HepG2 (cell line): ENCODE data around the gene SNRPD2. TPM values are rescaled to one million over a fixed set of nuclear protein-coding genes. Genes with fewer than 3 reads are reported as not detected.
A peak's percentile ranks its signal among the peaks of the same experiment; 100 is the strongest.

ENCODE experiments used
- CC2D1A ChIP-seq: sonication (generic); formaldehyde crosslinking; IDR thresholded peaks from 2 replicates; pipeline ENCODE4 v1.8.1; 2023; ENCODE audit warnings: mild to moderate bottlenecking, missing genetic modification reagents
- GABPB1 ChIP-seq: IDR thresholded peaks from 2 replicates; pipeline ENCODE4 v1.6.1; 2016; ENCODE audit warnings: mild to moderate bottlenecking, missing genetic modification reagents, moderate library complexity, missing compliant biosample characterization
- HNRNPH1 ChIP-seq: fragments of 200-400 bp; formaldehyde crosslinking; optimal IDR thresholded peaks from 2 replicates; pipeline ENCODE3; 2017; ENCODE audit warnings: mild to moderate bottlenecking, low read depth, low read length
- HNRNPK ChIP-seq: fragments of 200-400 bp; formaldehyde crosslinking; IDR thresholded peaks from 2 replicates; pipeline ENCODE4 v1.6.1; 2018; ENCODE audit warnings: low read length, low read depth, moderate library complexity, mild to moderate bottlenecking; ENCODE audit not compliant: poor library complexity, severe bottlenecking
- KIAA2018 ChIP-seq: sonication (generic); formaldehyde crosslinking; IDR thresholded peaks from 2 replicates; pipeline ENCODE4 v1.5.0; 2020; ENCODE audit warnings: mild to moderate bottlenecking, missing genetic modification reagents, borderline replicate concordance
- MYC ChIP-seq: sonication (generic); formaldehyde crosslinking; IDR thresholded peaks from 2 replicates; pipeline ENCODE4 v1.9.0; 2021; ENCODE audit warnings: missing genetic modification reagents, borderline replicate concordance
- SOX6 ChIP-seq, 2 experiments: fragments of 450-650 bp in 1 of 2; sonication (generic) in 1 of 2; formaldehyde crosslinking in 1 of 2; IDR thresholded peaks; 2 replicates each; pipeline versions ENCODE4 v1.4.0 to v1.6.1; 2017 to 2020; ENCODE audit warnings: antibody characterized with exemption in 1 of 2, mild to moderate bottlenecking in 1 of 2, missing genetic modification reagents in 1 of 2
- YEATS4 ChIP-seq: sonication (generic); formaldehyde crosslinking; IDR thresholded peaks from 2 replicates; pipeline ENCODE4 v1.4.0; 2020; ENCODE audit warnings: missing genetic modification reagents, borderline replicate concordance
- YY1 ChIP-seq: IDR thresholded peaks from 2 replicates; pipeline ENCODE4 v1.6.1; 2011; ENCODE audit warnings: low read length, low read depth, moderate library complexity, mild to moderate bottlenecking; ENCODE audit not compliant: insufficient read depth, insufficient replicate concordance
- ZBTB25 ChIP-seq: IDR thresholded peaks from 2 replicates; pipeline ENCODE4 v1.6.1; 2018; ENCODE audit warnings: missing genetic modification reagents
- ZFP1 ChIP-seq: IDR thresholded peaks from 2 replicates; pipeline ENCODE4 v1.6.1; 2016
- ZFP90 ChIP-seq: sonication (generic); formaldehyde crosslinking; IDR thresholded peaks from 2 replicates; pipeline ENCODE4 v1.8.0; 2022; ENCODE audit warnings: missing genetic modification reagents, mild to moderate bottlenecking, inconsistent platforms, borderline replicate concordance
- ZNF224 ChIP-seq: sonication (generic); formaldehyde crosslinking; IDR thresholded peaks from 2 replicates; pipeline ENCODE4 v1.5.0; 2020; ENCODE audit warnings: mild to moderate bottlenecking, missing genetic modification reagents
- ZNF234 ChIP-seq: sonication (generic); formaldehyde crosslinking; conservative IDR thresholded peaks from 2 replicates; pipeline ENCODE4 v1.5.1; 2020; ENCODE audit warnings: mild to moderate bottlenecking, missing genetic modification reagents
- ZNF430 ChIP-seq: sonication (generic); formaldehyde crosslinking; IDR thresholded peaks from 2 replicates; pipeline ENCODE4 v1.9.0; 2021; ENCODE audit warnings: mild to moderate bottlenecking, missing genetic modification reagents
- ZNF556 ChIP-seq: sonication (generic); formaldehyde crosslinking; IDR thresholded peaks from 2 replicates; pipeline ENCODE4 v1.4.0; 2020; ENCODE audit warnings: mild to moderate bottlenecking, missing genetic modification reagents, borderline replicate concordance
- ZNF614 ChIP-seq: IDR thresholded peaks from 2 replicates; pipeline ENCODE4 v1.6.1; 2018; ENCODE audit warnings: missing biosample characterization, missing genetic modification reagents, inconsistent platforms, borderline replicate concordance
- ZNF781 ChIP-seq: sonication (generic); formaldehyde crosslinking; IDR thresholded peaks from 2 replicates; pipeline ENCODE4 v1.5.1; 2020; ENCODE audit warnings: borderline replicate concordance, mild to moderate bottlenecking, missing genetic modification reagents; ENCODE audit errors: not compliant biosample characterization
- polyA plus RNA-seq, 8 experiments: library from polyadenylated mRNA; depleted of rRNA in 3 of 8; stranded (reverse) in 7 of 8; unstranded in 1 of 8; fragments of >200 nt; fragmentation: Illumina TruSeq in 4 of 8; extraction: Trizol in 4 of 8; gene quantifications; 2 replicates each; pipeline versions ENCODE4 v1.2.1 to v1.2.3, GENCODE V29; 2011 to 2016; ENCODE audit warnings: low read depth in 4 of 8, missing spikeins in 1 of 8, mixed read lengths in 1 of 8; ENCODE audit not compliant: insufficient read depth in 1 of 8
- total RNA-seq, 5 experiments: library from RNA; depleted of rRNA; stranded (reverse); fragments of >200 nt; fragmentation: Illumina TruSeq; extraction: Trizol; gene quantifications; 2 replicates each; pipeline ENCODE4 v1.2.3, GENCODE V29; 2016; ENCODE audit warnings: low read depth in 1 of 5
- TF ChIP-seq, protein P1 (sequence below): sonication (generic); formaldehyde crosslinking; IDR thresholded peaks from 2 replicates; pipeline ENCODE4 v1.8.1; 2023; ENCODE audit warnings: mild to moderate bottlenecking, missing genetic modification reagents, borderline replicate concordance

Gene SNRPD2
- total and polyA plus RNA-seq, 2 of the 13 experiments (the other 11 are each of a cell fraction or from before 2014, with no cell fraction given): 299 to 485 TPM

GRCh38 chr19:45717131-45717982, 25.6 kb upstream of the SNRPD2 start (continued):
- TF ChIP-seq KIAA2018 (no peak), ZBTB25 (CRISPR knock-in tag) (no peak; the same call in 1 of the 2 replicates), MYC (peak; percentile 75), ZFP1 (CRISPR knock-in tag) (peak; percentile 45; the same call in 1 of the 2 replicates), CC2D1A (CRISPR knock-in tag) (no peak), HNRNPK (peak; percentile 95), YEATS4 (CRISPR knock-in tag) (peak; percentile 39; the same call in 1 of the 2 replicates), ZFP90 (CRISPR knock-in tag) (peak; percentile 88), ZNF614 (CRISPR knock-in tag) (peak; percentile 87; the same call in 1 of the 2 replicates), ZNF556 (peak; percentile 86; the same call in 1 of the 2 replicates), YY1 (peak; percentile 85), ZNF430 (peak; percentile 82; the same call in 1 of the 2 replicates), ZNF234 (no peak), ZNF224 (CRISPR knock-in tag) (no peak), ZNF781 (CRISPR knock-in tag) (no peak), GABPB1 (CRISPR knock-in tag) (peak; percentile 73), HNRNPH1 (no peak), SOX6 (IDR thresholded peaks at IDR 0.05) (no peak), SOX6 (CRISPR knock-in tag; IDR thresholded peaks at IDR 0.05) (peak; percentile 62; the same call in 1 of the 2 replicates)
- TF ChIP-seq, protein P1, sequence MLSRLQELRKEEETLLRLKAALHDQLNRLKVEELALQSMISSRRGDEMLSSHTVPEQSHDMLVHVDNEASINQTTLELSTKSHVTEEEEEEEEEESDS (CRISPR knock-in tag): no peak
